HPDE6-E6E7 (cell line): ENCODE measurements around the gene KANSL3.
"Not testable (repeated sequence)": the region's sequence is repeated elsewhere in the genome, so short reads cannot be mapped to it uniquely, and the experiment has no call there.

Experiments
- DNase-seq: peaks from one replicate; pipeline ENCODE4 v3.0.0; 2011; ENCODE audit warnings: missing footprints; ENCODE audit errors: extremely low spot score

The KANSL3 gene

GRCh38 chr2:96558485-96558884 lies 79.6 kb downstream of the KANSL3 start:
- no peak for DNase-seq

DNA sequence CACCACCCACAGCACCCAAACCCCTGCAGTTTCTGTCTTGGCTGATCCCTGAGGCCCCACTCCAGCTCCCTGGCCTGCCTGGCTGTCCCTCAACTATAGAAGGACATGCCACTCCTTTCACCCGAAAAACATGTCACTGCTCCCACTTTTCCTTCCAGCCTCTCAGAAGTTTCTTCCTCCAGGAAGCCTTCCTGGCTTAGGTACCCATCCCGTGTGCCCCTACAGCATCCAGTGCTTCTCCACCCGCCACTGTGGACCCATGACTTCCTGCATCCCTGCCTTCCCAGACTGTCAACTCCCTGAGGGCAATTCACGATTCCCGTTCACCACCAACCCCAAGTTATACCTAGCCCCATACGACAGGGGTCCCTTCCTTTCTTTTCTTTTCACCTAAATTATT lies 80.1 kb downstream of the KANSL3 start:
- DNase-seq: no peak

DNA sequence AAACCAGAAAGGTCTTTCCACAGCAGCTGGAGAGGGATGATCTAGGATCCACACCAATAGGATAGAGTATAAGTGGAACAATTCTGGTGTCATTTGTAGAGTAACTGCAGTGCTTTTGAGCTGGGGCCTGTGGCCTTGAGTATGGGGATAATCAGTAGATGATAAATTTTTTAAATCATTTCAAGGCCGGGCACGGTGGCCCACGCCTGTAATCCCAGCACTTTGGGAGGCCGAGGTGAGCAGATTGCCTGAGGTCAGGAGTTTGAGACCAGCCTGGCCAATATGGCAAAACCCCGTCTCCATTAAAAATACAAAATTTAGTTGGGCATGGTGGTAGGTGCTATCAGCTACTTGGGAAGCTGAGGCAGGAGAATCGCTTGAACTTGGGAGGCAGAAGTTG lies 80.7 kb downstream of the KANSL3 start:
- not testable (repeated sequence) for DNase-seq

DNA sequence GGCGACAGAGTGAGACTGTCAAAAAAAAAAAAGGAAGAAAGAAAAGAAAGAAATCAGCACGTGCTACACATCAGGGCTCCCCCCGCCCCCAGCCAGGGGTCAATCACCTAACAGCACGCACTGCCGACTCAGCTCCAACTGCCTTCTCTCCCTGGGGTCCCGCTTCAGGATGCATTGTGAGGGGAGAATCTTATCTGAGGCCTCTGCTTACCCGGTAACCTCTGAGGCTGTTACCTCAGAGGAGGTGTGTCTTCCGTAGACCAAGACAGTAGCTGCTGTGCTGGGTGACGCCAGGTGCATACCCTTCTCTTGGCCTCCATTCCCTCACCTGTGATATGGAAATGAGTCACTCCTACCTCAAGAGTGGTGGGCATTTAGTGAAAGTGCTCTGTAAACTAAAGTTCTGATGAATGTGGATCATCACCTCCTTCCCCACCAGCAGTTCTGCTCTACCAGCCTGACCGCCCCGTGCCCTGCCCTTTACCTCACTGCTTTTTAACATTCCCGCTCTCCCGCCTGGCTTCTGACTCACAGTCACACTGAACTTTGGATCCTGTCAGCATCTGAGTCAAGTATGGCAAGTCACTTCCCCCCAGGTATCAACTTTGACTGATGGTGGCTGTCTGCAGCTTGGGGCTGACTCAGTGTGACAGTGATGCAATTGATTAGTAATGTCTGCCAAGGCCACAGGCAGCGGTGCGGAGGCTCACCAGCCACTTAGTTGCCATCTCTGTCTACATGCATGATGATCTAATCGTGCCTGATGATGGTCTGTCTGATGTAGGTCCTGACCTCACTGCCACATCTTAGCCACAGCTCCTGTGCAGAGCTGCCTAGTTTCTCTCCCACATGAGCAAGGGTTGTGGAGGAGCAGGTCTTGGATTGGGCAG lies 81.4 kb downstream of the KANSL3 start:
- peak; percentile 98 for DNase-seq

DNA sequence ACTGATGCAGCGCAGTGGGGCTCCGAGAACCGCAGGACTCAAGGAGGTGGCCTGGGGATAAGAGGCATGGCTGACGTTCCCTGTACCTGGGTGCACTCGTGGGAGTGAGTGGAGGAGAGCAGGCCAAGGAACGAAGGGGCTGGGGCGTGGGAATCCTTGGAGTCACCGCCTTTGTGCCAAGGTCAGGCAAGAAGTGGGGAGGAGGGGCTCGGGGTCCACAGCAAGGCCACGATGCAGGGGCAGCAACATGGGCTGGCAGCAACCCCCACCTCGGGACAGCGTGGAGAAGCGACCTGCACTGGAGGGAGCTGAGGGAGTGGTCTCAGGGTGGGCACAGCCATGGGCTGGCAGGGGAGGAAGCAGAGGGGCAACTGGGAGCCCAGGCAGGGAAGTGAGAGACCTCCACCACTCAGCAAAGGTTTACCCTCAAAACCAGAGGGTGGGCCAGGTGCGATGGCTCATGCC lies 82.9 kb downstream of the KANSL3 start:
- DNase-seq: no peak

DNA sequence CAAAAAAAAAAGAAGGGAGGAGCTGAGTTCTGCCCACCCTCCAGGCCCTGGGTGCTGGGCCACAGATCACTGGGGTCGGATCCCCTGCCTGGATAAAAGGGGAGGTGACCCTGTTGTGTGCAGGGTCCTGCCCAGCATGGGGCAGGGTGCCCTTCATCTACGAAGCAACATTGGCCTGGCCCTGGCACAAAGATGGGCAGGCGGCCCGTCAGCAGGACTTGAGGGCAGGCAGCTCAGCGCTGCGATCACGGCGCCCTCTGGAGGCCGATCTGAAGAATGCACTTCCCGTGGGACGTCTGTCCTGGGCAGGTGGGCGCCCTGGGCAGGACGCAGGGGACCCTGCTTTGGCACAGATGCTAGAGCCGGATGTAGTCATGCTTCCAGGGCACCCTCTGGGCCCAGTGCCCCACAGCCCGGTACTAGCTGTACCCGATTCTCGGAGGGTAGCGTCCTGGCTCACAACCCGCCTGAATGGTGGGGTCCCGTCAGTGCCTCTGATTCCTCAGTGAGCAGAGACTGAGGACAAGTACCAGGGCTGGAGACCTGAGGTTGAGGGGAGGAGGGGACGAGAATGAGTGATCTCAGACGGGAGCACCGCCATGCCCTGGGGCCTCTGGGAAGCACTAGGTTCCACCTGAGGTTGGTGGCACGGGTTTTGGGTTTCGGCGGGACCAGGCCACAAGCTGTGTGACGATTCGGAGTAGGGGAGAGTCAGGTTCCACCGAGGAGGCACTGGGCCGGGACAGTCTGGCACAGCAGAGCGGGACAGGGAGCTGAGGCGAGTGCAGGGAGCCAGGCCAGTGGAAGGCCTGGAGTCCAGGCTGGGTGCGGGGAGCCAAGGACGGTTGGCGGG lies 83.6 kb downstream of the KANSL3 start:
- no peak for DNase-seq

GRCh38 chr2:96553957-96554292 lies 84.2 kb downstream of the KANSL3 start:
- not testable (repeated sequence) for DNase-seq

DNA sequence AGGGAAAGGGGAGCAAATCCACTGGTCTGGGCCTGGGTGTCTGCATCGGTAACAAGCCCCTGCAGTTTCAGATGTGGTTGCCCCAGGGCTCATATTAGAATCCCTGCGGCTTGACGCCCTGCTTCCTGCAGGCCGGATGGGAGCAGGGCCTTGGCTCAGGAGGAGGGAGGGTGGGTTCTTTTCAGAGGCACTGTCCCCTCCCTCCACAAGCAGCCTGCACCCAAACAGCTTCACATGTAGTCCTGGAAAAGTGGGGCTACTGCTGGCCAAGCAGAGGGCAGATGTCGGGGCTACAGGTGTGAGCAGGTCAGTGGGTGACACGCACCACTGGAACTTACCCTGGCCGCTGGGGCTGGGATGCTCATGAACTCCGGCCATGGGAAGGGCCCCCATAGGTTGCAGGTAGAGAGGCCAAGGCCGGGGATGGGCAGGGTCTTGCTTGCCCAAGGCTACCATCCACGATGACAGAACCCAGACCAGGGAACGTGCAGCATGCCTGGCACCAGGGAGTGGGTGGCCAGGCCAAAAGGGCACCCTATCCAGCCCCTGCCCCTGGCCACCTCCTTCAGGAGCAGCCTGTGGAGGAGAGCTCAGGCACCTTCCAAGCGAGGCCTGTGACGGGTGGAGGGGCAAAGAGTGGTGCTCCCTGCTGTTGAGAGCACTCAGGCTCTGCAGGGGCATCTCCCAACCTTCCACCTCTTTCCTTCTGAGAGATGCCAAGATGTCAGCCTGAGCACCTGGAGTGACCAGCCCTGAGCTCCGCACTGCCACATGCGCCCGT lies 84.7 kb downstream of the KANSL3 start:
- DNase-seq: no peak

DNA sequence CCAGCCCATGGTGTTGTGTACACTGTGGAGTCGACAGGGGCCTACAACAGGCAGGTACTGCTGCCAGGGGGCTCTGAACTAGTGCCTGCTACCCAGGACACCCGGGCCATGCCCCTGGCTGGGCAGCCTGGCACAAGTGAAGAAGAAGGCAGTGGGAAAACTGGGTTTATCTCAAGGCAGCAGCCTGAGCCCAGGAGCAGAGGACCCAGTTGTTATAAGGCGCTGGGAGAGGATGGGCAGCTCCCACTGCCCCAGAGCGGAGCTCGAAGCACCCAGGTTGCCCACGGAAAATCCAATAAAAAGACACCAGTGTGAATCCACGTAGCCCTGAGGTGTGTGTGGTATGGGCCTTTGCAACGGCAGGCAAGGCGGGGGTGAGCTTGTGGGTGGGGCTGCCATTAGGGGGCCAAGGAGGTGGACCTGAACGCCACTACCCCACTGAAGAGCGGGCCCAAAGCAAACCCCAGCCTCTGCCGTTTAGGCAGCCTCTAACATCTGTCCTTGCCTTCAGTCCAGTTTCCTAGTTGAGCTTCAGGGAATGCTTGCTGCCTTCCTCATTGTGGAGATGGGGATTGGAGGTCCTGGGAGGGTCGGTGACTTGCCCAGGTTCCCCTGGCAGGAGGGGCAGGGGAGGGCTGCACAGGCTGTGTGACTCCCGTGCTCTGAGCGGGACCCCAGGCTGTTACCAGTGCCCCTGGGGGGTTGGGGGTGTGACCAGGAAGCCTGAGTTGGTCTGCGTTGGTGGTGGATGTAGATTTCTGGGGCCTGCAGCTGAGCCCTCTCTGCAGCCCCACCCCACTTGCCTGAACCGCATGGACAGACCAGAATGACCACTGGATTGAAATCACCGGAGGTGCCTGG lies 85.6 kb downstream of the KANSL3 start:
- DNase-seq: no peak

DNA sequence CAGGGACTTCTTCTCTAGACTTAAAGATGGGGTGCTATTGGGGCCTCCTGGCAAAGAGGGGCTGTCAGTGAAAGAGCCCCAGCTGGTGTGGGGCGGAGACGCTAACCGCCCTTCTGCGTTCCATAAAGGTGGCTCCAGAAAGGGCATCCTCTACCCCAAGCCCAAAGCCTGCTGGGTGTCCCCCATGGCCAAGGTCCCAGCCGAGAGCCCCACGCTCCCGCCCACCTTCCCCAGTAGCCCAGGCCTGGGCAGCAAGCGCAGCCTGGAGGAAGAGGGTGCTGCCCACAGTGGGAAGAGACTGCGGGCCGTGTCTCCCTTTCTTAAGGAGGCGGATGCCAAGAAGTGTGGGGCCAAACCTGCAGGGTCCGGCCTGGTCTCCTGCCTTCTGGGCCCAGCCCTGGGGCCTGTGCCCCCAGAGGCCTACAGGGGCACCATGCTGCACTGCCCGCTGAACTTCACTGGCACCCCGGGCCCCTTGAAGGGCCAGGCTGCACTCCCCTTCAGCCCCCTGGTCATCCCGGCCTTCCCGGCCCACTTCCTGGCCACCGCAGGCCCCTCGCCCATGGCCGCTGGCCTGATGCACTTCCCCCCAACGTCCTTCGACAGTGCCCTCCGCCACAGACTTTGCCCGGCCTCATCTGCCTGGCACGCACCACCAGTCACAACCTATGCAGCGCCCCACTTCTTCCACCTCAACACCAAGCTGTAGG lies 86.4 kb downstream of the KANSL3 start:
- DNase-seq: no peak

DNA sequence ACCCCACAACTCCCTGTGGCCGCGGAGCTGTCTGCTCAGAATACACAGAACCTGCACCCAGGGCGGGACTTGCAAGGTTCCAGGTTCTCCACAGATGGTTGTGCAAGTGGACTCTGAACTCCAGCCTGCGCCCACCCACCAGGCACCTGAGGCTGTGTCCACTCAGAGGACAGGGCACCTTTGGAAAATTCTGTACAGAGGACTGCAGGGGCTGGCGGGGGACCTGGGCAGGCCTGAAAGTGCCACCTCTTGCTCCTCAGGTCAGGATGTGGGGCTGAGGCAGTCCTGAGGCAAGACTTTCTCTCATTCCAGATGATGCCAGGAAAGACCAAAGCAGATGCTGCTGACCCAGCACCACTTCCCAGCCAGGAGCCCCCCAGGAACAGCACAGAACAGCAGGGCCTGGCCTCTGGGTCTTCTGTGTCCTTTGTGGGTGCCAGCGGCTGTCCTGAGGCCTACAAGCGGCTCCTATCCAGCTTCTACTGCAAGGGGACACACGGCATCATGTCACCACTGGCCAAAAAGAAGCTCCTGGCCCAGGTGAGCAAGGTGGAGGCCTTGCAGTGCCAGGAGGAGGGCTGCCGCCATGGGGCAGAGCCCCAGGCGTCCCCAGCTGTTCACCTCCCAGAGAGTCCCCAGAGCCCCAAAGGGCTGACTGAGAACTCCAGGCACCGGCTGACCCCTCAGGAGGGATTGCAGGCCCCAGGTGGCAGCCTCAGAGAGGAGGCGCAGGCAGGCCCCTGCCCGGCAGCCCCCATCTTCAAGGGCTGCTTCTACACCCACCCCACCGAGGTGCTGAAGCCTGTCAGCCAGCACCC lies 87.1 kb downstream of the KANSL3 start:
- no peak for DNase-seq

GRCh38 chr2:96549967-96550786 lies 87.9 kb downstream of the KANSL3 start:
- no peak for DNase-seq

DNA sequence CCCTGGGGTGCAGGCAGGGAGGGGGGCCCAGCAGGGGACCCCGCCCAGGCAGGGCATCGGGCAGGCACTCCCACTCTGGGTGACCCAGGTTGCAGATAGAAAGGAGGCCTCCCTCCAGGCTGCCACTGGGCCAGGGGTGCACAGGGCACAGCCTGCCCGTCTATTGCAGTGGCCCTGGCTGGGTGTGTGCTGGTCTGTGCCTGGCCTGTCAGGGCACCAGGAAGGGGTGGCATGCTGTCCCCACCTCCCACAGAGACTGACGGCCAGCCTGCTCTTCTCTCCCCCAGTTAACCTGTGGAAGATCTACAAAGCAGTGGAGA lies 88.7 kb downstream of the KANSL3 start:
- DNase-seq: no peak

DNA sequence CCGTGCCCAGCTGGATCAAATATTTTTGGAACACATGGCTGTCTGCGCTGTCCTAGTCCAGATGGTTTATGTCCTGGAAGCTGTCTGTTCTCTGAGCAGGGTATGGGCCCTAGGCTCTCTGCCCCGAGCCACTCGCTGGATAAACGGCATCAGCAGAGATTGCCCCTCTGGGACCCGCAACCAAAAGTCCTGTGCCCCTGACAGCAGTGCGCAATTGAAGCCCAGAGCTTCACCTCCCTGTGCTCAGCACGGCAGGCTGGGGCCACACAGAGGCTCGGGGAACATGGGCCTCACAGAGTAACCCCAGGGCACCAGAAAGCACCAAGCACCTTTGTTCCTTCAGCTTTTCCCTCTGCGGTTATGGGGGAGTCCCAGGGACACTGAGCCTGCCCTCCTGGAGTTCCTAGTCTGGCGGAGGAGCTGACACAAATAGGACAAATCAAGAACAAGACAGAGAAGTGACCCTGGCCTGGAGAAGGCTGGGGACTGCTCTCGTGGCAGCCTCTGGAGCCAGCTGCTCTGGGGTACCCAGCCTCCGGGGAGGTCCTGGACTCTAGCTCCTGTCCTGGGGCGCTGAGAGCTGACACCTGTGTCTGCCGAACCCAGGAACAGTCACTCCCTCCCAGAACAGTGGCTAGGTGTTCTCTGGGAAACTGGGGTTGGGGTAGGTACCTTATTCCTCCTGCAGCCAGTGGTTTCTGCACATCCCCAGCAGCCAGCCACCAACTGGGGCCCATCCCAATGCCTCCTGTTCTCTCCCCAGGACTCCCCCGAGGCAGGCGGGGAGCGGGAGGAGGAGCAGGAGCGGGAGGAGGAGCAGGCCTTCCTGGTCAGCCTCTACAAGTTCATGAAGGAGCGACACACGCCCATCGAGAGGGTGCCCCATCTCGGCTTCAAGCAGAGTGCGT lies 89.3 kb downstream of the KANSL3 start:
- DNase-seq: no peak

DNA sequence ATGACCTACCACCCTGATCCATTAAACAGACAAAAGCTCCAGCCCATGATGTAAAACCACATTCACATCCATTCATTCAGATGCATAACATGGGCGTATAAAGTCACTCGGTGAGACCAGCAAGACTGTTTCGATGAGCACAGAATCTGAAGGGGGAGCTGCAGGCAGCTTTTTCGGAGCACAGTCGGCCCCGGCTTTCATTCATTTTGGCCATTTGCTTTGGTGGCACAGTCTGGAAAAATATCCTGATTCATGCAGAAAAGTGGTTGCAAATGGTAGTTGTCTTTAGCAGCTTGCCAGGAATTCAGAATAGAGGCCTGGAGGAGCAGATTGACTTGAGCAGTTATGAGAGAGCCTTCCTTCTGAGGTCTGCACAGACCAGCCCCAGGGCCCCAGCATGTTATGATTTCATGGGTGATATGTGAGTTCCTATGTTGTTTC lies 90.4 kb downstream of the KANSL3 start:
- no peak for DNase-seq

DNA sequence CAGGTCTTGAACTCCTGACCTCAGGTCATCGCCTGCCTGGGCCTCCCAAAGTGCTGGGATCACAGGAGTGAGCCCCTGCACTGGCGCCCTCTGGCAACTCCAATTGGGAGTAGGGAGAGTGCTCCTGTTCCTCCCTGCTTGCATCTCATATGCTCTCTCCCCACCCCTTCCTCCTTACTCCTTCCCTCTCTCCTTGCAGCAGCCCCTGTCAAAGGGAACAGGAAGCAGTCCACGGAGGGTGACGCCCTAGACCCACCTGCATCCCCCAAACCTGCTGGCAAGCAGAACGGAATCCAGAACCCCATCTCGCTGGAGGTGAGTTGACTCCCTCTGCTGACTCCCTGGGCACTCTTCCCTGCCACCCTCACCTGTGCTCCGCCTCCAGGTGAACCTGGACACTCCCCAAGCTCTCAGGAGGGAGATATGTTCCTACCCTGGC lies 90.9 kb downstream of the KANSL3 start:
- no peak for DNase-seq

- DNase-seq: no peak
Observed at GRCh38 chr2:96546797-96547196, 91.3 kb downstream of the KANSL3 start.

GRCh38 chr2:96546321-96546720 lies 91.8 kb downstream of the KANSL3 start:
- DNase-seq: no peak
